ENCODE results near the gene AHDC1.
A peak's percentile ranks its signal among the peaks of the same experiment; 100 is the strongest.

Gene AHDC1

DNA sequence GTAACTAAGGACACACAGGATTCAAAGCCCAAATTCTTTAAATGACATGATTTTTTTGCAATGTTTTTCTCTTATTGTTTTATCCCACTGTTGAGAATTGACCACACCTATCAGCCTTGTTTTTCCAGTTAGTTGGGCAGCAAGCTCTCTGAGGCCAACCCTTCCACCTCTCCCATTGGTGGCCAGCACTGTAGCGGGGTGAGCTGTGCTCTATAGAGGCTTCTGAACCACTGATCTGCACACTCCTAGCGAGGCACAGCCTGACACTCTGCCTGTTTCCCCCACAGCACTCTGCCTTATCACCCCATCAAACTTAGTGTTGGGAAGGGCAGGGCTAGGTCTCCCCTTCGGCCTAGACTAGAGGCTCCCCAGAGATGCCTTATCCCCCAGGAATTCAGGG is 19.5 kb downstream of the AHDC1 start:
- no peak for DNase-seq (ENCODE audit: low read depth)

DNA sequence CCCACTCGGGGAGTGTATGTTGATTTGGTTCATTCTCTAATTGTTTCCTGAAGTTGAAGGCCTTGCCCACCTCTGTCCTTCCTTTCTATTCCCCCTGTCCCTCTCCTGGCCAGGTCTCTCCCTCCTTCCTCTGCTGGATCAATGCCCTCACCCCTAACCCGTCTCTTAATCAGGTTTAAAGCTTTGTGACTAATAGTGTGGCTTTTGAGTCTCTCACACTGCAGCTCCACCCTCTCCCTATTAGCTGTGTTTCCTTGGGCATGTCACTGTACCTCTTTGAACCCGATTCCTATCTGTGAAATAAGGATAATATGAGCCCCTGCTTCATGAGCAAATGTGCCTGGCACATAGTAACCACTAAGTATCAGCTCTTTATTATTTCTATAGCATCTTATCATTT is 20.5 kb downstream of the AHDC1 start:
- DNase-seq (ENCODE audit: low read depth) = no peak

DNA sequence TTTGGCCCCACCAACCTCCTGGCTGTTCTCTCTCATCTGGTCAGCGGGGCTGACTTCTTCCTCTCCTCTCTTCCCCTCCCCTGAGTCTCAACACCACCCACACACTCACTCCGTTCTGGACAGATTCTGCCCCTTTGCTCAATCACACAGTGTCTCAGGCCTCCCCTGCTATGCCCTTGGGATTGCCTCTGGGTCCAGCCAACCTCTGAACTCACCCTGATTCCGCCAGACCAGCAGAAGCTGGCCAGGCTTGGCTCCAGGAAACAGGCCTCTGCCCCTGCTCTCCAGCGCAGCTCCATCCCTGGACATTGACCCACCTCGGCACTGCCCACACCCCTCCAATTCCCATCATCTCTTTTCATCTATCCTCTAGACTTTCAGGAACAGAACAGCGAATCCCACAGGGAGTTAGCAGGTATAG is 22.1 kb downstream of the AHDC1 start:
- DNase-seq (ENCODE audit: low read depth) = no peak

- no peak for DNase-seq (ENCODE audit: low read depth)
Measured at GRCh38 chr1:27577504-27578188, 26.3 kb downstream of the AHDC1 start.

DNA sequence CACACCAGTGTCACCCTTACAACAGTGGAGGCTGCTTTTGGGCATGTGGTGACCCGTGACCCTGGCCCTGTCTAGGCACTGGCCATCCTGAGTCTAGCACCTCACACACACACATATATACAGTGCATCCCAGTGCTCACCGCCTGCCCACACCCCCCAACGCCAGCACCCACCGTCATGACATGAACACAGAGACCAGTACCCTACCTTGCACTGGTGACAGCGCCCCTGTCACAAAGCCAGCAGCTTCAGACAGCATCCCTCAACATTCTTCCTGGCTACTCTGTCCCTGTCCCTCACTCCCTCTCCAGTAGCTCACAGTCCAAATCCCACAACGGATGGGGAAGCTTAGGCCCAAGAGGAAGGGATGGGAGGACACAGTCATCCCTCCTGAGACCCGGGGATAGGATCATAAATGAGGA is 27.1 kb downstream of the AHDC1 start:
- no peak for DNase-seq (ENCODE audit: low read depth)

DNA sequence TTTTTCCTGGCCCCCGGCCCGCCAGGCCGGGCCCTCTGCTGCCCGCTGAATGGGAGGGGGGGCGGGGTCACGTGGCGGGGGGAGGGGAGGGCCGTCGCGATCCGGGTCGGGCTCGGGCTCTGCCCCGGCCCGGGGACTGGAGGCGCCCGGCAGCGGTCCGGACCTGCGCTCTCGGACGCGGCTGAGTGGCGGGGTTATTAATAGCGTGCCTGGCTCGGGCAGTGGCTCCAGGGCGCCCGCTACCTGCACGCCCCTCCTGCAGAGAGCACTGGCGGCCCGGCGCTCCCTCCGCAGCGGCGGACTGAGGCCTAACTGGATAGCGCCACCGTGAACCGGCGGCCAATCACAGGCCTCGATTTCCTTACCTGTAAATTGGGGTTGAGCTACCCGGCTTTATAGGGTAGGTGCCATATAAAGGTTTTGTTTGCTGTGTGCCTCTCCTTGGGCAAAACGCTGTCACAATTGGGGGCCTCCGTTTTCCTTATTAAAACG is 28.1 kb downstream of the AHDC1 start:
- DNase-seq (ENCODE audit: low read depth) = no peak

DNA sequence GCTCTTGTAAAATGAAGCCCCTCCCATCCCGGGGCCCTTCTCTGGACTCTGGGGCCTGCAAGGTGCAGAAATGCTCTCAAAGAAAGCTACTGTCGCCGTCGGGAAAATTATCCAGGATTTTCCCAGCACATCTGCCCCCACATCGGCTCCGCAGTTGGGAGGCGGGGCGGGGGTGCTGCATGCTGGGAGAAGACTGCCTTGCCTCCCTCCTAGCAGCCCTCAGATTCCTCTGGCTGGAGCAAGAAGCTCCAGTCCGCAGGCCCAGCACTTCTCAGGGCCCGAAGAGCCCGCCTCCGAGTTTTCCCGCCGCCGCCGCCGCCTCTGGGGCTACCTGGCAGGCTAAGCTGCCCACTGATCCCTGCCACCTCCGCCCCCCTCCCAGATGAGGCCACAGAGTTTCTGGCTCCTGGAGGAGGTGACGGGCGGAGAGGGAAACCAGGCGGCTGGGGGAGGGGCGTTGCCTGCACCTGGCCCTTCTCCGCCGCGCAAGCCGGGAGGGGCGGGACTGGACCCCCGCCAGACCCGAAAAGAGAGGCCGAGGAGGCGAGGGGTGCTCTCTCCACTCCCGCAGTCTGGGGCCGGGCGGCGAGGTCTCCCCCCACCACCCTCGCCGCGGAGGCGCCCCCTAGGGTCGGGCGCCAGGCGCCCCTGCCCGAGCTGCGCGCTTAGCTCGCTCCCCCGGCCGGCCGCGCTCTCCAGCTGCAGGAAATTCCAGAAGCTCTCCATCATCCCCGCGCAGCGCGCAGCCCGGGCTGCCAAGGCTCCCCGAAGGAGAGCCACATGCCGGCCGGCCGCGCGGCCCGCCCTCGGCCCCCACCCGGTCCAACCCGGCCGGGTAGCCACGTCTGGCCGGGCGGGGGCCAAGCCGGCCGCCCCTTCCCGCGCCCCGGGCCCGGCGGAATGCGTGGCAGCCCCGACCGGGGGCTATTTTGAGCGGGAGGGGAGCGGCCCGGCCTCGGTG is 28.8 kb downstream of the AHDC1 start:
- DNase-seq (ENCODE audit: low read depth) = no peak

- DNase-seq (ENCODE audit: low read depth) = no peak
Measured at GRCh38 chr1:27574001-27574781, 29.8 kb downstream of the AHDC1 start.

DNA sequence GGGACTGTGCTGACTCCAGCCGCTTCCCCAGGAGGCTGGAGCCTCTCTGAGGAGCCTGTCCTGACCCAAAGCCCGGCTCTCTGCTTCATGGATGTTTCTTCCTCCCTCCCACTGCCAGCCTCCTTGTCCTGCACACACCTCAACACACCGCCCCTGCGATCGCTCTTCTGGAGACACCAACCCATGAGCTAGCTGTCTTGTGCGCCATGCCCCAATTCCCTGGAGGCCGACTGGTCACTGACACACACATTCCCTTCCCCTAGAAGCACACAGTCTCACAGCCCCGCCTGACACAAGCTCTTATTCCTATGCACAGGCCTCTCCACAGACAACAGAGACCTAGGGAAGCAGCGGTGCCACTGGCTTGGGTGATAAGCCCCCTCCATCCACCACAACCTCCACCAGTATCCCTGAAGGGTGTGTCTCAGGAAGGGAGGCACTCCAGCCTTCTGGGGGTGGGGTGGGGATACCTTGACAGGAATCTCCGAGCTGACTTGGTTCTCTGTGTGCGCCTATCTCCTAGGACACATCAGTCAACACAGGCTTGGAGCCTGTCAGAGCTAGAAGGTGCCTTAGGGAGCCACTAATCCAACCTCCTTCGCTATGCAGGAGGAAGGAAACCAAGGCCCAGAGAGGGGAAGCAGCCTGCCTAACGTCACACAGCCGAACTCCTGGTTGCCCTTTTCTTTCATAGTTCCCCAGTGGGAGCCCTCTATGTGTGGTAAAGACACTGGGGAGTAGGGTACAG is 31.1 kb downstream of the AHDC1 start:
- DNase-seq (ENCODE audit: low read depth) = no peak

DNA sequence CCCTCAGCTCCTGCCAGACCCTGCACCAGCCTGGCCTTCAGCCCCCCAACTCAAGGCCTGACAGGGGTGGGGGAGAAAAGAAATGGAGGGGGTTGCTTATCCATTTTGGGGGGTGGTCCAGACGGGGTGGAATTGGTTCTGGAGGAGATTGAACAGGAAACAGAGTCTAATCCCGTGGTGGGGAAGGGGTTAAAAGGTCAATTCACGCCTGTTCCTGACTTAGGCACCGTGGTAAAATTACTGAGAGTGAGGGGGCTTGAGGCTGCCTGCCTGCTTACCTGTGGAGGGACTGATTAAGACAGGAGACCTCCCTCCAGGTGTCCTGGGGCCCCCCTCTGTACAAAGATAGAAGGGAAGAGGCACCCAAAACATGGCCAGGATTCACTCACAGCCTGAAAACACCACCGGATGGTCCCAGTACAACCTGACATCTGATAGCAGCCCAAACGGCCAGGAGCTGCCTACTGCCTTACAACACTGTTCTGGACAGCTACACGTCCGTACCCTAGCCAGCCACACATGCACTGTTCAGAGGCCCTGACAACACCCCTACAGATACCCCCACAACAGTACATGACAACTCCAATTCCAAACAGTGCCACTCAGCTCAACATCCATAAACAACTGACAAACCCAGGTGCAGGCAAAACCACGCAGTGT is 31.8 kb downstream of the AHDC1 start:
- DNase-seq (ENCODE audit: low read depth) = no peak

GRCh38 chr1:27571439-27572018 is 32.4 kb downstream of the AHDC1 start:
- DNase-seq (ENCODE audit: low read depth) = no peak

DNA sequence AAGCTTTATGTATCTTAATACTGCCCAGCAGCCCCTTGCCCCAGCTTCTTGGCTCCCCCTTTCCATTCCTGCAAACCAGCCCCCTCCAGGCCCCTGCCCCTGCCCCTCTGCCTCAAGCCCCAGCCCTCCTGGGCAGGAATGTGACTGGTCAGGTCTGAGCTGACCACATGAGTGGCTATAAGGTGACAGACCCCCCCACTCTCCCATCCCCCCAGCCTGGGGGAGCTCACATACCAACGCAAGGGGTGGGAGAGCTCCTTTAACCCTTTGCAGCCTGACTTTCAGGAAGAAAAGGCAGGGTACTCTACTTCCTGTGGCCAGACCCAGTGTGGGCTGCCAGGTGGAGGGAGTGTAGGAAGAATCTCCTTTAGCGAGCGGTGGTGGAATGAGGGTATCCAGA is 33.2 kb downstream of the AHDC1 start:
- no peak for DNase-seq (ENCODE audit: low read depth)

DNA sequence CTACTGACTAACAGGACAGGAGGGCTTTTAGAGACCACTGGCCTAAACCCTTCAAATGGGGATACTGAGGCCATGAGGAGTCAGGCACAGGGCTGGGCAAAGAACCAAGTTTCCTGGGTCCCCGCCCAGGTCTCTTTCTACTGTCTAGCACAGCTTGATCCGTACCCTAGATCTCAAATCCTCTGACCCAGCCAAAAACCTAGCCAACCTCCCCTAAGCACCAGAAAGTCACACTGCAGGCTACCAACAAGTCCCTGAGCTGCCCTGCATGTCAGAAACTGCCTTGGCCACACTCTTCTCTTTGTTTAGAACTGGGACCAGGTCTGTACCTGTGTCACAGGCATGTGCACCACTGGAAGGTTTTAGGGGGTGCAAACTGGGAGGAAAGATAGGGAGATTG is 33.6 kb downstream of the AHDC1 start:
- DNase-seq (ENCODE audit: low read depth) = no peak

DNA sequence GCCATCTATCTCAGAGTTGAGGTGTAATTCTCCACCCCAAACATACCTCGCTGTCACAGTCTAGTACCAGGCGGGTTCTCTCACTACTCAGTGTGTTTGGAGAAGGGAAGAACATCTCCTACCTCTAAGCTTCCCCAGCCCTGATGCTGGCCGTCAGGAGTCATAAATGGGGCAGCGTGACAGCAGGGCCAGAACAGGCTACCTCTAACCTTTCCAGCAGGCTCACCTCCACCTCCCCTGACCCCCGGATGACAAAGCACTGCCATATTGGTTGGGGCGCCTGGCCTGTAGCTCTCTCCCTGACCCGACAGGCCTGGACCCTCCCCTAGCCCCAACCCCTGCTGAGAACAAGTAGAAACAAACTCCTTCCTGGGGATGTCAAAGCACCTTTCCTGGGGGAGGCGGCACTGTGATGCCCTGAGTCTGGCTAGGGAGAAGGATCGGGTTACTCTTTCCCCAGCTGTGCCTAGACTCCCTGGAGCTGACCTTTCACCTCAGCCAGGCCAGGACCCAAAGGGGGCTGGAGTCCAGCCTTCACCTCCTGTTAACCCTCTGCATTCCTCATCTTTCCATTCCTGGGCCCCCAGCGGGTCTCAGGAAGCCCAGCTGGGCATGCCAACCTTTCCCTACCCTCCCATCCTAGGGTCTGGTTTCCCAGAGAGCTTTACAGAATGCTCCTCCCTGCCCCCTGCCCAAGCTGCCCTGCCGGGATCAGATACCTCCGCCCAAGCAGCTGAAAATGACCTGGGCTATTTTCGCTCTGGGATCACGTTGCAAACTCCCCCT is 34.2 kb downstream of the AHDC1 start:
- DNase-seq (ENCODE audit: low read depth) = no peak

DNA sequence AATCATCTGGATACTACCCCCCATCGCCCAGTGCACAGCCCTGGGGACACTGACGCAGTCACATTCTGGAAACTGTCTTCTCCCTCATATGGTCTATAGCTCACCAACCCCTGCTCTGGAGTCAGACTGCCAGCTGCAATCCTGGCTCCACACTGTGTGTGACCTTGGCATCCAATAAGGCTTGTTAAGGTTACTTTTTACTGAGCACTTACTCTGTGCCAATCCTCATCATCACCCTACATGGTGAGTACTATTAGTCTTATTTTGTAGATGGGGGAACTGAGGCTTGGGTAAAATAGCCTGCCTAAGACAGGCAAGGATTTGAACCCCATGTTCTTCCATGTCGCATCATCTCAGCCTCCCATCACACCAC is 34.9 kb downstream of the AHDC1 start:
- DNase-seq (ENCODE audit: low read depth) = no peak

- peak; percentile 88 for DNase-seq (ENCODE audit: low read depth)
Measured at GRCh38 chr1:27568300-27569087, 35.5 kb downstream of the AHDC1 start.

DNA sequence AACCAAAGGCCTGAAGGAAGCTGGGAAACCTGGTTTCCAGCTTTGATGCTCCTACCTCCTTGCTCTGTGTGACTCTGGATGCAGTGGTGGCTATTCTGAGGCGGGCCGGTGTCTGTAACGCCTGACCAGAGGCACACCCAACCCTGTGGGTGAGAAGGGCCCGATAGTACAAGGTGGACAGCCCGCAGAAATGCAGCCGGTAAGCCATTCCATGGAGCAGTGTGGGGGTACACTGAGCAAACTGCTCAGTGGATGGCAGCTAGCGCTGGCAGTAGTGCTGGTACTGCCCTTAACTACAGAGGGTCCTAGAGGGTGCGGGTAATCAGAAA is 36.0 kb downstream of the AHDC1 start:
- DNase-seq (ENCODE audit: low read depth) = no peak

DNA sequence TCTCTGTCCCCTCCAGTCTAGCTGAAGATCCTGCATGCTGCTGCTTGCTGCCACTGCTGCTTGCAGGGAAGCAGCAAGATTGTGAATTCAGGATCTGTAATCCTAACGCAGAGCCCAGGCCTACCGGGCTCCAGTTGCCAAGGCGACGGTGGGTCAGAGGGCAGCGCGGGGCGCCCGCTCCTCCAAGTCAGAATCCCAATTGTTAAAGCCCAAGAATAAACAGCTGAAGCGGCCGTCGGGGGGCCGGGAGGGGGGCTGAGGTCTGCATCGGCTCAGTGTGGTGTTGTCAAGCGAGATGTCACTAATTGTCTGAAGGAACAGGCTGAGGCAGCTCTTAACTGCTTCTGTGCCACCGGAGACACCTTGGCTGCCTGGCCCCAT is 36.8 kb downstream of the AHDC1 start:
- no peak for DNase-seq (ENCODE audit: low read depth)

DNA sequence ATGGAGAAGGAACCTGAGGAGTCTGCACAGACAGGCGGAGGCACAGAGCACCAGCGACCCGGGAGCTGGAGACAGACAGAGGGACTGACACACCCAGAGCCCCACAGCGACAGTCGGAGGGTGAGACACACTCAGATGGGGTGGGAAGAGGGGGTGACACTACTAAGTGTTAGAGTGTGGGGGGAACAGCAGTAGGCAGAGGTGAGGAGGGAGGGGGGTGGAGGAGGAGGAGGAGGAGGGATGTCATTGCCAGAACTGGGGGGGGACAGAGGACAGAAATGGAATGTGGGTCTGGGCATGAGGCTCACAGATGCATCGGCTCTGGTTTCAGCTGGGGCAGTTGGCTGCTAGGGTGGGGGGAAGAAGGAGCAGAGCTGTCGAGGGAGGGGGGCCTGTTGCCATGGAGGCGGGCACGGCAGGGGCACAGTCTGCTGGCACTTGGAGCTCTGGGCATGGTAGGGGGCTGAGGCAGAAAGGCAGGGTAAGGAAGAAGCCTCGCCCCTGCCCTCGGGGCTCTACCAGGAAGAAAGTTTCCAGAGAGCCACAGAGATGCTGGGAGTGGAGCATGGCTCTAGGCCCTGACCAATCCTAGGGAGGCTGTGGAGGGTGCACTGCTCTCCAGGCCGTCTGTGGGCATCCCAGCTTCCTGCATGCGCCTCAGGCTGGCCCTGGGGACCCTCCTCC is 37.3 kb downstream of the AHDC1 start:
- DNase-seq (ENCODE audit: low read depth) = no peak
